Activated B cell treated with CpG ODN at 0.5 μM for 24 hours (primary cell): Measurements from ENCODE around the gene PIGO. TPM values are rescaled to one million over a fixed set of nuclear protein-coding genes. Genes with fewer than 3 reads are reported as not detected.

ENCODE experiments used
- ATAC-seq: fragments of 200-7000 bp; cut with Tn5 transposase; one replicate; pipeline ENCODE4 v1.10.0; 2021; ENCODE audit warnings: low read depth, mild to moderate bottlenecking, moderate library complexity
- CTCF ChIA-PET: fragments of 350-600 bp; sonication (Branson Sonifier 250); formaldehyde crosslinking; loops from one replicate; lab custom pipeline; 2021; ENCODE audit warnings: antibody characterized with exemption; lab: Charles Lee
- POLR2A ChIA-PET: fragments of 350-600 bp; sonication (Branson Sonifier 250); formaldehyde crosslinking; loops from one replicate; lab custom pipeline; 2021; ENCODE audit warnings: antibody characterized with exemption; lab: Charles Lee
- DNase-seq: peaks from one replicate; pipeline ENCODE4 v3.0.0; 2022
- H3K27ac Mint-ChIP-seq: one replicate; pipeline ENCODE4 v1.8.0; 2020; ENCODE audit warnings: mixed read lengths
- H3K27me3 Mint-ChIP-seq: one replicate; pipeline ENCODE4 v1.8.0; 2021; ENCODE audit warnings: mixed read lengths
- H3K36me3 Mint-ChIP-seq: one replicate; pipeline ENCODE4 v1.8.0; 2021; ENCODE audit warnings: low read depth, mixed read lengths
- H3K4me1 Mint-ChIP-seq: one replicate; pipeline ENCODE4 v1.8.0; 2021; ENCODE audit warnings: mixed read lengths
- H3K4me3 Mint-ChIP-seq: one replicate; pipeline ENCODE4 v1.8.0; 2020; ENCODE audit warnings: mild to moderate bottlenecking, mixed read lengths
- H3K9me3 Mint-ChIP-seq: one replicate; pipeline ENCODE4 v1.8.0; 2020; ENCODE audit warnings: mixed read lengths
- CTCF ChIP-seq: fragments of 200-600 bp; IDR thresholded peaks from one replicate; pipeline ENCODE4 v1.8.0; 2022; ENCODE audit warnings: antibody characterized with exemption, mild to moderate bottlenecking
- intact Hi-C: fragments of 100-400 bp; cut with micrococcal nuclease; formaldehyde crosslinking; loops from one replicate; pipeline ENCODE4 v1.15.1; 2024
- total RNA-seq: library from RNA; stranded (reverse); gene quantifications from 2 replicates; pipeline ENCODE4 v1.2.3, GENCODE V29; 2022

Gene PIGO
- total RNA-seq, 1 donor from 2014 or later = 34.1 TPM

GRCh38 chr9:35106343-35106730, 9.9 kb upstream of the PIGO start:
- intact Hi-C loops = no loop called here
- peaks cover 37% of the 10 kb centered on the region for H3K4me1 Mint-ChIP-seq
- peak overlapping the region; percentile 7 for H3K27ac Mint-ChIP-seq
- ChIA-PET POLR2A (interaction anchor here (1.1 to 1.8 kb wide), 3 partner anchors 24 to 34 kb away, joined by 3 to 4 read pairs (median 4); partner anchors contain the start of genes FANCG and VCP), CTCF (interaction anchor here (1.2 to 2.1 kb wide), 2 partner anchors 10 to 27 kb away, joined by 3 to 6 read pairs; partner anchors contain the start of genes FANCG and PIGO)
- H3K9me3 Mint-ChIP-seq = no peaks in the 10 kb centered on the region
- no peak for TF ChIP-seq CTCF
- DNase-seq = no peak
- no peaks in the 10 kb centered on the region for H3K27me3 Mint-ChIP-seq
- ATAC-seq = no peak
- no peak overlapping the region for H3K4me3 Mint-ChIP-seq
- H3K36me3 Mint-ChIP-seq = peaks cover 26% of the 10 kb centered on the region

- peaks cover 31% of the 10 kb centered on the region for H3K36me3 Mint-ChIP-seq
- ChIA-PET CTCF (interaction anchor here (2.1 kb wide), 1 partner anchor 9 kb away, joined by 6 read pairs; the partner anchor contains the start of gene PIGO), POLR2A (interaction anchor here (1.2 to 1.8 kb wide), 3 partner anchors 24 to 34 kb away, joined by 3 to 4 read pairs (median 3); partner anchors contain the start of genes FANCG and VCP)
- H3K27ac Mint-ChIP-seq = peak overlapping the region; percentile 7
- no peak for TF ChIP-seq CTCF
- DNase-seq = no peak
- intact Hi-C loops = no loop called here
- H3K9me3 Mint-ChIP-seq = no peaks in the 10 kb centered on the region
- no peak overlapping the region for H3K4me3 Mint-ChIP-seq
- peaks cover 31% of the 10 kb centered on the region for H3K4me1 Mint-ChIP-seq
- H3K27me3 Mint-ChIP-seq = no peaks in the 10 kb centered on the region
- ATAC-seq = no peak
Measured at GRCh38 chr9:35105571-35106342, 9.4 kb upstream of the PIGO start.

- intact Hi-C loops = no loop called here
- CTCF ChIA-PET = interaction anchor here (2.1 kb wide), 1 partner anchor 9 kb away, joined by 6 read pairs; the partner anchor contains the start of gene PIGO
- POLR2A ChIA-PET = interaction anchor here (1.2 kb wide), 1 partner anchor 25 kb away, joined by 3 read pairs; the partner anchor contains the start of gene FANCG
- Mint-ChIP-seq H3K36me3 (peaks cover 37% of the 10 kb centered on the region), H3K9me3 (no peaks in the 10 kb centered on the region), H3K4me3 (no peak overlapping the region), H3K4me1 (peaks cover 27% of the 10 kb centered on the region), H3K27me3 (no peaks in the 10 kb centered on the region), H3K27ac (no peak overlapping the region)
- ATAC-seq (no peak), DNase-seq (no peak)
- TF ChIP-seq CTCF = no peak
Measured at GRCh38 chr9:35105126-35105525, 8.7 kb upstream of the PIGO start.

- H3K9me3 Mint-ChIP-seq = no peaks in the 10 kb centered on the region
- ChIA-PET POLR2A (interaction anchor here (1.2 to 3.0 kb wide), 2 partner anchors 11 to 25 kb away, joined by 3 to 10 read pairs; partner anchors contain the start of gene FANCG), CTCF (interaction anchor here (2.1 kb wide), 1 partner anchor 8 kb away, joined by 6 read pairs; the partner anchor contains the start of gene PIGO)
- no peaks in the 10 kb centered on the region for H3K27me3 Mint-ChIP-seq
- ATAC-seq (no peak), DNase-seq (no peak)
- intact Hi-C loops = no loop called here
- H3K4me1 Mint-ChIP-seq = peaks cover 24% of the 10 kb centered on the region
- TF ChIP-seq CTCF = no peak
- H3K4me3 Mint-ChIP-seq = no peak overlapping the region
- H3K36me3 Mint-ChIP-seq = peaks cover 42% of the 10 kb centered on the region
- no peak overlapping the region for H3K27ac Mint-ChIP-seq
Measured at GRCh38 chr9:35104586-35104985, 8.2 kb upstream of the PIGO start.
